Measurements from ENCODE around the gene ELAVL2.

The ELAVL2 gene

DNA sequence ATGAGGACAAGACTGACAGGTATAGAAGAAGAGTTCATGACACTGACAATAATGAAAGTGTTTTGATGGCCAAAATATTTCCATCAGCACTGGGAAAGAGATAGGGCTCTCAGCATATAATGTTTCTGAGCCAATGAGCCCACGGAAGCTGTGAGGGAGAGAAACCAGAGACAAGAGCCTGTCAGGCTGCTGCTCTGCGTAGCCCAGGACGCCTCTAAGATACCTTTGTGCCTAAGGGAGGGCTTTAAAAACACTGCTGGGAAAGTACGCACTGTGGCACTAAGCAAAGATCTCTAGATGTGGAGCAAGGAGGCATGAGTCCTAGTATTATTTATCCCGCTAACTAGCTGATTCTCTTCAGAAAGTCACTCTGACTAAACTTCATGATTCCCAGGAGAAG is 11.0 kb upstream of the ELAVL2 start:
- Histone ChIP-seq H3K4me3 (IDR thresholded peaks at IDR 0.05; ENCODE audit: insufficient read depth, low read depth, low read length) (no peak overlapping the region), H3K79me2 (ENCODE audit: insufficient read depth, low read depth) (no peaks in the 10 kb centered on the region), H3K36me3 (ENCODE audit: insufficient read depth) (no peaks in the 10 kb centered on the region), H3K4me2 (no peak overlapping the region), H3K27me3 (ENCODE audit: insufficient read depth, low read depth) (no peaks in the 10 kb centered on the region), H3K9ac (no peak overlapping the region), H3K27ac (no peak overlapping the region), H3K4me1 (ENCODE audit: low read depth, poor library complexity, severe bottlenecking) (peaks cover 2% of the 10 kb centered on the region), H4K20me1 (ENCODE audit: insufficient read depth) (no peaks in the 10 kb centered on the region), H2AFZ (ENCODE audit: low read depth) (no peak overlapping the region)
- TF ChIP-seq, protein P1, sequence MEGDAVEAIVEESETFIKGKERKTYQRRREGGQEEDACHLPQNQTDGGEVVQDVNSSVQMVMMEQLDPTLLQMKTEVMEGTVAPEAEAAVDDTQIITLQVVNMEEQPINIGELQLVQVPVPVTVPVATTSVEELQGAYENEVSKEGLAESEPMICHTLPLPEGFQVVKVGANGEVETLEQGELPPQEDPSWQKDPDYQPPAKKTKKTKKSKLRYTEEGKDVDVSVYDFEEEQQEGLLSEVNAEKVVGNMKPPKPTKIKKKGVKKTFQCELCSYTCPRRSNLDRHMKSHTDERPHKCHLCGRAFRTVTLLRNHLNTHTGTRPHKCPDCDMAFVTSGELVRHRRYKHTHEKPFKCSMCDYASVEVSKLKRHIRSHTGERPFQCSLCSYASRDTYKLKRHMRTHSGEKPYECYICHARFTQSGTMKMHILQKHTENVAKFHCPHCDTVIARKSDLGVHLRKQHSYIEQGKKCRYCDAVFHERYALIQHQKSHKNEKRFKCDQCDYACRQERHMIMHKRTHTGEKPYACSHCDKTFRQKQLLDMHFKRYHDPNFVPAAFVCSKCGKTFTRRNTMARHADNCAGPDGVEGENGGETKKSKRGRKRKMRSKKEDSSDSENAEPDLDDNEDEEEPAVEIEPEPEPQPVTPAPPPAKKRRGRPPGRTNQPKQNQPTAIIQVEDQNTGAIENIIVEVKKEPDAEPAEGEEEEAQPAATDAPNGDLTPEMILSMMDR (conservative IDR thresholded peaks at IDR 0.05; ENCODE audit: low read depth, low read length), result no peak

DNA sequence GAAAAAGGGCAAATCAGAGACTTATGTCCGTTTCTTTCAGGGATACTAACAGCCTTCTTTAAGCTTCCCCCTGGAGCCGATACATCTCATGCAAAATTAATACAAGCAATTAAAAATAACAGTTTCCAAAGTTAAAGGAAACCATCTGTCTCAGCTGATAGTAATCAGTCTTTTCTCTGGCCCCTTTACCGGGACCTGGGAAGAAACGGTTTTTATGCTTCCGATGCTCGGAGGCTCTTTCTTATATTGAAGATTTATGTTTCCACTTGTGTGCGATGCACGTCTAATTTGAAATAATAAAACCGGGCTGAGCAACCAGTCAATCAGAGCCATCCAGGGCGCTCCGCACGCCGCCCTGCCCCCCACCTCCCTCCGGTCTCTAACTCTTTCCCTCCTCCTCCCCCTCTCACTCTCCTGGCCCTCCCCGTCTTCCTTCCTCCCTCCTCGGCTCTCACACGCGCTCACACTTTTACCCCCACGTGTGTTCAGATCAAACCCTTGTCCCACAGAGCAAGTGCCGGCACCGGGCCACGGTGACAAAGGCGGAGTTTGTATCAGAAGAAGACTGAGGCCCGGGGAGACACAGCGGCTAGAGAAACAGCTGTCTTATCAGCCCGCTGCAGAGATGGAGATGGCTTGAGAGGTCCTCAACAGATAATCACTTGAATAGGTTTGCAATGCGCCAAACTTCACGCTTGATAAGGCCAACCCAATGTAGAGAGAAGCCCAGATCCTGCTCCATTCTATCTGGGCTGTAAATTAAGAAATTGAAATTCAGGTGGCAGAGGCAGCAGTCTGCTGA is 5.1 kb upstream of the ELAVL2 start:
- no peak overlapping the region for H3K4me2 ChIP-seq
- H3K36me3 ChIP-seq (ENCODE audit: insufficient read depth), result no peaks in the 10 kb centered on the region
- H3K4me1 ChIP-seq (ENCODE audit: low read depth, poor library complexity, severe bottlenecking), result no peaks in the 10 kb centered on the region
- no peaks in the 10 kb centered on the region for H3K27me3 ChIP-seq (ENCODE audit: insufficient read depth, low read depth)
- no peaks in the 10 kb centered on the region for H3K79me2 ChIP-seq (ENCODE audit: insufficient read depth, low read depth)
- no peak overlapping the region for H2AFZ ChIP-seq (ENCODE audit: low read depth)
- no peak overlapping the region for H3K4me3 ChIP-seq (IDR thresholded peaks at IDR 0.05; ENCODE audit: insufficient read depth, low read depth, low read length)
- no peak overlapping the region for H3K9ac ChIP-seq
- no peaks in the 10 kb centered on the region for H4K20me1 ChIP-seq (ENCODE audit: insufficient read depth)
- TF ChIP-seq, protein P1 (conservative IDR thresholded peaks at IDR 0.05; ENCODE audit: low read depth, low read length), result no peak
- H3K27ac ChIP-seq, result no peak overlapping the region

DNA sequence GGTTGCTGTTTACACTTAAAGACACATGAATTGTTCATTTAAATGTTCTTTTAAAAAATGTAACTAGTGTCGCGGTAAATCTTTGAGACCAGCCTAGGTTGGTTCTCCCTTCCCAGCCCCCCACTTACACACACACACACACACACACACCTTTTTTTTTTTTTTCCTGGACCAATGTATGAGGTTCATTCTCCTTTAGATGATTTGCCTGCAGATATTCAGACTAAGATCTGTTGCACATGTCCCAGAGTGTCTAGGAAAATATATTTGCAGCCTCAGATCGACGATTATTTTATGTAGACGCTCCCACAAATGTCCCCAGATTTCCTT is 4.4 kb upstream of the ELAVL2 start:
- TF ChIP-seq, protein P1 (conservative IDR thresholded peaks at IDR 0.05; ENCODE audit: low read depth, low read length), result no peak
- no peak overlapping the region for H3K9ac ChIP-seq
- H4K20me1 ChIP-seq (ENCODE audit: insufficient read depth), result no peaks in the 10 kb centered on the region
- no peak overlapping the region for H3K4me2 ChIP-seq
- no peaks in the 10 kb centered on the region for H3K4me1 ChIP-seq (ENCODE audit: low read depth, poor library complexity, severe bottlenecking)
- no peak overlapping the region for H2AFZ ChIP-seq (ENCODE audit: low read depth)
- no peak overlapping the region for H3K27ac ChIP-seq
- no peaks in the 10 kb centered on the region for H3K36me3 ChIP-seq (ENCODE audit: insufficient read depth)
- no peaks in the 10 kb centered on the region for H3K79me2 ChIP-seq (ENCODE audit: insufficient read depth, low read depth)
- H3K27me3 ChIP-seq (ENCODE audit: insufficient read depth, low read depth), result no peaks in the 10 kb centered on the region
- no peak overlapping the region for H3K4me3 ChIP-seq (IDR thresholded peaks at IDR 0.05; ENCODE audit: insufficient read depth, low read depth, low read length)

DNA sequence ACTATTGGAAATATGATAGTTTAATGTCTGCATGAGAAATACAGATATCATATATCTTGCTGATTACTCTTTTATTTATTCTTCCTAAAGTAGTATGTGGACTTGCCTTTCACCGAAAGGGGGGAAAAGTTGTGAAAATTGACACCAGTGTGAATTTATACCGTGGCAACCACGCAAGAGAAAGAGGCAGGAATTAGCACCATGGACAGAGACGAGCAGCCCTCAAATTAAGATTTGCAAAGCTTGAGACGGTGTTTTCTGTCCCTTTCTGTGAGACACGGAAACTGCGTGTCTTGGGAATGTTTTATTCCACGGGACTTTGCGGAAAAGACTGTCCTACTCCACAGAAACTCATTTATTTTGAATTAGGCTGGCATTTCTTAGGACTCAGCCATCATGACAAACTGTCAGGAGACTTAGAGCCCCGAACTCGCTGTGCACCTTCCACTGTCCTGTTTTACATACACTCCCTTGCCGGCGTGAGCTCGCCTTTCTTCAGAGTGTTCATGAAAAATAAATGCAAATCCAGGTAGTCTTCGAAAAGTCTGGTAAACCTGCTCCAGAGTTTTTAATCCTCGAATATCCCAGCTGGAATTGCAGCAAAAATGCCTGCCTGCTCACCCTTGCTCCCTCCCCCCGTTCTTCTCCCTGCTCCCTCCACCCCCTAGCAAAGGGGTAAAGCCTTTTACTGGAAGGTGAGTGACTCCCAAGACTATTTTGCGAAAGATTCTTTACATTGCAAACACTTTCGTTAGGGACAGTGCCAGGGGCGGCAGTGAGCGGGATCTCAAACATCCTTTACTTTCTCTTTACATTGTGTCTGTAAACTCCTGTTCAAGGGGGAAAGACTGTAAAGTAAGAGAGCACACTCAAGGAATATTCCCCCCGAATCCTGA is 3.8 kb upstream of the ELAVL2 start:
- H2AFZ ChIP-seq (ENCODE audit: low read depth), result no peak overlapping the region
- no peaks in the 10 kb centered on the region for H3K4me1 ChIP-seq (ENCODE audit: low read depth, poor library complexity, severe bottlenecking)
- no peaks in the 10 kb centered on the region for H3K79me2 ChIP-seq (ENCODE audit: insufficient read depth, low read depth)
- no peak overlapping the region for H3K27ac ChIP-seq
- H4K20me1 ChIP-seq (ENCODE audit: insufficient read depth), result no peaks in the 10 kb centered on the region
- no peaks in the 10 kb centered on the region for H3K36me3 ChIP-seq (ENCODE audit: insufficient read depth)
- H3K27me3 ChIP-seq (ENCODE audit: insufficient read depth, low read depth), result no peaks in the 10 kb centered on the region
- H3K9ac ChIP-seq, result no peak overlapping the region
- no peak overlapping the region for H3K4me3 ChIP-seq (IDR thresholded peaks at IDR 0.05; ENCODE audit: insufficient read depth, low read depth, low read length)
- no peak overlapping the region for H3K4me2 ChIP-seq
- TF ChIP-seq, protein P1 (conservative IDR thresholded peaks at IDR 0.05; ENCODE audit: low read depth, low read length), result no peak

All from KMS-11 (cell line).